Smooth muscle cell (in vitro differentiated cells): ENCODE results near the gene ADD1. TPM values are rescaled to one million over a fixed set of nuclear protein-coding genes. Genes with fewer than 3 reads are reported as not detected.
A peak's percentile ranks its signal among the peaks of the same experiment; 100 is the strongest.

Source experiments
- DNase-seq: peaks from one replicate; lab custom pipeline; 2025; ENCODE audit not compliant: unreplicated experiment; lab: John Stamatoyannopoulos, UW
- H2AFZ ChIP-seq: fragments of 200-600 bp; sonication (generic); 2 replicates; pipeline ENCODE4 v1.6.0; 2016; ENCODE audit warnings: antibody characterized with exemption, low read depth, mild to moderate bottlenecking
- H3F3A ChIP-seq: fragments of 200-600 bp; sonication (generic); 2 replicates; pipeline ENCODE4 v1.6.0; 2017; ENCODE audit warnings: antibody characterized with exemption, low read depth
- H3K27ac ChIP-seq: fragments of 200-600 bp; sonication (generic); 2 replicates; pipeline ENCODE4 v1.5.1; 2016; ENCODE audit warnings: low read depth, mild to moderate bottlenecking
- H3K27me3 ChIP-seq: fragments of 200-600 bp; sonication (generic); 2 replicates; pipeline ENCODE4 v1.6.1; 2016; ENCODE audit warnings: low read depth, mild to moderate bottlenecking
- H3K36me3 ChIP-seq: fragments of 200-600 bp; sonication (generic); 2 replicates; pipeline ENCODE4 v1.5.1; 2016; ENCODE audit warnings: low read depth
- H3K4me1 ChIP-seq: fragments of 200-600 bp; sonication (generic); 2 replicates; pipeline ENCODE4 v1.5.1; 2016; ENCODE audit warnings: low read depth
- H3K4me2 ChIP-seq: fragments of 200-600 bp; sonication (generic); 2 replicates; pipeline ENCODE4 v1.6.0; 2016; ENCODE audit warnings: mild to moderate bottlenecking
- H3K4me3 ChIP-seq: fragments of 200-600 bp; sonication (generic); 2 replicates; pipeline ENCODE4 v1.5.1; 2016; ENCODE audit warnings: mild to moderate bottlenecking
- H3K79me2 ChIP-seq: fragments of 200-600 bp; sonication (generic); 2 replicates; pipeline ENCODE4 v1.6.0; 2016; ENCODE audit warnings: low read depth, mild to moderate bottlenecking
- H3K9ac ChIP-seq: fragments of 200-600 bp; sonication (generic); 2 replicates; pipeline ENCODE4 v1.6.0; 2016; ENCODE audit warnings: low read depth
- H3K9me3 ChIP-seq: fragments of 200-600 bp; sonication (generic); replicated peaks from 2 replicates; pipeline ENCODE4 v1.5.1; 2016; ENCODE audit warnings: low read depth
- H4K20me1 ChIP-seq: fragments of 200-600 bp; sonication (generic); 2 replicates; pipeline ENCODE4 v1.6.0; 2016; ENCODE audit warnings: low read depth
- WGBS: methylation state at CpG from one replicate; pipeline ENCODE4 v1.1.7; 2016; ENCODE audit warnings: low lambda C conversion rate; 5-methylcytosine and 5-hydroxymethylcytosine counted together
- polyA plus RNA-seq: library from polyadenylated mRNA; unstranded; fragments of >200 nt; fragmentation: Nextera tagmentation; extraction: Ambion mirVana; gene quantifications from 2 replicates; pipeline ENCODE4 v1.2.1, GENCODE V29; 2016
- total RNA-seq: library from RNA; depleted of rRNA; stranded (reverse); fragments of >200 nt; gene quantifications from 2 replicates; pipeline ENCODE4 v1.2.3, GENCODE V29; 2014
- TF ChIP-seq, protein P1 (sequence below): fragments of 200-600 bp; sonication (generic); IDR thresholded peaks from 2 replicates; pipeline ENCODE4 v1.5.1; 2017; ENCODE audit warnings: borderline replicate concordance, mild to moderate bottlenecking, antibody characterized with exemption; ENCODE audit not compliant: insufficient read depth, poor library complexity, severe bottlenecking

Gene ADD1
- total and polyA plus RNA-seq, 2 experiments from 2014 or later: 109 to 175 TPM

DNA sequence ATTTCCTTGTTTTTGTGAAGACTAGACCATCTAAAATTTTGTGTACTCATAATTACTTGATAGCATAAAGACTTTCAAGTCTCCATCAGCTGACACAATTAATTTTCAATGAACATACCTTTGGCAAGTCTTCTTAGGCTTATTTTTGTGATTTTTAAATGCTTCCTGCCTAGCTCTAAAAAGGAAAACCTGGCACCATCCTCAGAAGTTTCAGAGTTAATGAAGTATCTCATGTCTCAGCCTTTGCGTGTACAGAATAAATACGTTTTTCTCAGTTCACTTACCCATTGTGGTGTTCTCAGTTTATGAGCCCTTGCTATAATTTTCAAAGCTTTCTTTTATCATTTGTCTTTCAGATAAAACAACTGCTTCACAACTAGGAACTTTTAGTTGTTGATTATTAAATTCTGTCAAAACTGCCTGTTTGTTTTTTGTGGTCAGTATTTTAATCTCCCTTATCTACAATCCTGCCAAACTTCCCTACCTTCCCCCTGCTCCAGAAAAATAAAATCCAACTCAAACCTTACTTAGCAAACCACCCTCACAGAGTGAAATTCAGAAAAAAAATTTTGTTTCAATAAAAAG, 21.6 kb downstream of the ADD1 start:
- Histone ChIP-seq H3F3A (peaks cover 8% of the 10 kb centered on the region), H4K20me1 (peaks cover 100% of the 10 kb centered on the region), H3K36me3 (no peaks in the 10 kb centered on the region), H3K9me3 (no peaks in the 10 kb centered on the region), H2AFZ (no peak overlapping the region), H3K4me2 (peak overlapping the region; percentile 20), H3K9ac (no peak overlapping the region), H3K4me1 (peaks cover 65% of the 10 kb centered on the region), H3K79me2 (peaks cover 96% of the 10 kb centered on the region), H3K27me3 (no peaks in the 10 kb centered on the region), H3K27ac (peak overlapping the region; percentile 39), H3K4me3 (no peak overlapping the region)
- TF ChIP-seq, protein P1, sequence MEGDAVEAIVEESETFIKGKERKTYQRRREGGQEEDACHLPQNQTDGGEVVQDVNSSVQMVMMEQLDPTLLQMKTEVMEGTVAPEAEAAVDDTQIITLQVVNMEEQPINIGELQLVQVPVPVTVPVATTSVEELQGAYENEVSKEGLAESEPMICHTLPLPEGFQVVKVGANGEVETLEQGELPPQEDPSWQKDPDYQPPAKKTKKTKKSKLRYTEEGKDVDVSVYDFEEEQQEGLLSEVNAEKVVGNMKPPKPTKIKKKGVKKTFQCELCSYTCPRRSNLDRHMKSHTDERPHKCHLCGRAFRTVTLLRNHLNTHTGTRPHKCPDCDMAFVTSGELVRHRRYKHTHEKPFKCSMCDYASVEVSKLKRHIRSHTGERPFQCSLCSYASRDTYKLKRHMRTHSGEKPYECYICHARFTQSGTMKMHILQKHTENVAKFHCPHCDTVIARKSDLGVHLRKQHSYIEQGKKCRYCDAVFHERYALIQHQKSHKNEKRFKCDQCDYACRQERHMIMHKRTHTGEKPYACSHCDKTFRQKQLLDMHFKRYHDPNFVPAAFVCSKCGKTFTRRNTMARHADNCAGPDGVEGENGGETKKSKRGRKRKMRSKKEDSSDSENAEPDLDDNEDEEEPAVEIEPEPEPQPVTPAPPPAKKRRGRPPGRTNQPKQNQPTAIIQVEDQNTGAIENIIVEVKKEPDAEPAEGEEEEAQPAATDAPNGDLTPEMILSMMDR: no peak
- WGBS: 21% methylated on average over 2 of the region's 2 CpGs
- DNase-seq: no peak

DNA sequence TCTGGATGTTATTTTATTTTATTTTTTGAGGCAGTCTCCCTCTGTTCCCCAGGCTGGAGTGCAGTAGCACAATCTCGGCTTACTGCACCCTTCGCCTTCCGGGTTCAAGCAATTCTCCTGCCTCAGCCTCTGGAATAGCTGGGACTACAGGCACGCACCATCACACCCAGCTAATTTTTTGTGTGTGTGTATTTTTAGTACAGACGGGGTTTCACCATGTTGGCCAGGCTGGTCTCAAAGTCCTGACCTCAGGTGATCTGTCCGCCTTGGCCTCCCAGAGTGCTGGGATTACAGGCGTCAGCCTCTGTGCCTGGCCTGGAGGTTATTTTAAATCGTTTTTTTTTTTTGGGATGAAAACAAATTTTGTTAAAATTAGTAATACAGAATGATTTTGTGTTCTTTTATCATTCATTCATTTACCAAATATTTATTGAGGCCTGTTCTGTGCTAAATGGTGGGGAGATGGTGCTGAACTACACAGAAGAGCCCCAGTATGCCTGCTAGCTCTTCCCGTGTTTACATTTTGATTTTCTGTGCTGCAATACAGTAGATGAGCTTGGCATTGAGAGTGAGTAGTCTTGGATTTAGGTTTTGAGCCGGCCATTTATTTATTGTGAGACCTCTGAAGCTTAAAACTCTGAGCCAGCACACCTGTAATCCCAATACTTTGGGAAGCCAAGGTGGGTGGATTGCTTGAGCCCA, 22.7 kb downstream of the ADD1 start:
- no peaks in the 10 kb centered on the region for H3K9me3 ChIP-seq
- H3K36me3 ChIP-seq: no peaks in the 10 kb centered on the region
- H3K4me3 ChIP-seq: no peak overlapping the region
- H4K20me1 ChIP-seq: peaks cover 100% of the 10 kb centered on the region
- H3K27me3 ChIP-seq: no peaks in the 10 kb centered on the region
- H3K27ac ChIP-seq: peak overlapping the region; percentile 54
- peaks cover 96% of the 10 kb centered on the region for H3K79me2 ChIP-seq
- no peak overlapping the region for H3K9ac ChIP-seq
- peak overlapping the region; percentile 20 for H3K4me2 ChIP-seq
- H2AFZ ChIP-seq: no peak overlapping the region
- 86% methylated on average over 10 of the region's 10 CpGs for WGBS
- peaks cover 54% of the 10 kb centered on the region for H3K4me1 ChIP-seq
- no peak for DNase-seq
- H3F3A ChIP-seq: peaks cover 8% of the 10 kb centered on the region
- TF ChIP-seq, protein P1: no peak

DNA sequence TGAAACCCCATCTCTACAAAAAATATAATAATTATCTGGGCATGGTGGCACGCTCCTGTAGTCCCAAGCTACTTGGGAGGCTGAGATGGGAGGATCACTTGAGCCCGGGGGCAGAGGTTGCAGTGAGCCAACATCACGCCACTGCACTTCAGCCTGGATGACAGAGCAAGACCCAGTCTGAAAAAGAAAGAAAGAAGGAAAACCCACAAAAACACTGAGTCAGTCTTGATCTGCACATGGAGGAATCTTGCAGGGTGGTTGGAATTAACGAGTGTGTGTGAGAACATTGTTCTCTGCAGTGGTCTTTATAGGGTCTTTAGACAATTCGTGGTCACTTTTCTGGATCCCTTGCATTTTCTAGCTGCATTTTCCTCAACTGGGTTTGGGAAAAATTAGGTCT, 23.2 kb downstream of the ADD1 start:
- WGBS: 63% methylated on average over 5 of the region's 5 CpGs
- DNase-seq: no peak

More for the DNA sequence above, 23.2 kb downstream of the ADD1 start:
- peaks cover 49% of the 10 kb centered on the region for H3K4me1 ChIP-seq
- peaks cover 8% of the 10 kb centered on the region for H3F3A ChIP-seq
- H3K27ac ChIP-seq: peak overlapping the region; percentile 54
- no peak overlapping the region for H3K9ac ChIP-seq
- TF ChIP-seq, protein P1: no peak
- H3K27me3 ChIP-seq: no peaks in the 10 kb centered on the region
- no peak overlapping the region for H2AFZ ChIP-seq
- H3K79me2 ChIP-seq: peaks cover 96% of the 10 kb centered on the region
- H3K4me2 ChIP-seq: peak overlapping the region; percentile 77
- H3K9me3 ChIP-seq: no peaks in the 10 kb centered on the region
- no peak overlapping the region for H3K4me3 ChIP-seq
- peaks cover 100% of the 10 kb centered on the region for H4K20me1 ChIP-seq
- no peaks in the 10 kb centered on the region for H3K36me3 ChIP-seq
